HG02970 (cell line): ENCODE results near the gene RPS6KA1.
"Not testable (repeated sequence)": the region's sequence is repeated elsewhere in the genome, so short reads cannot be mapped to it uniquely, and the experiment has no call there.

Experiments used
- ATAC-seq: cut with Tn5 transposase; IDR thresholded peaks from one replicate; pipeline ENCODE4 v1.9.1; 2021; ENCODE audit warnings: mild to moderate bottlenecking, moderate library complexity, moderate number of reproducible peaks; ENCODE audit not compliant: unreplicated experiment, low FRiP score

RPS6KA1 gene

DNA sequence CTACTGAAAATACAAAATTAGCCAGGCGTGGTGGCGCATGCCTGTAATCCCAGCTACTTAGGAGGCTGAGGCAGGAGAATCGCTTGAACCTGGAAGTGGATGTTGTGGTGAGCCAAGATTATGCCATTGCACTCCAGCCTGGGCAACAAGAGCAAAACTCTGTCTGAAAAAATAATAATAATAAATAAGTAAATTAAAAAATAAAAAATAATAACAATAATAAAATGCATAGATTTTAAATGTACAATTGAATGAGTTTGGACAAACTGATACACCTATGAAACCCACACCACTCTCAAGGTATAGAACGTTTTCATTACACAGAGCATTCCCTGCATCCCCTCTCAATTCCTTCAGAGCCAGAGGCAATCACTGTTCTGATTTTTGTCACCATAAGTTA, 55.0 kb downstream of the RPS6KA1 start:
- ATAC-seq: not testable (repeated sequence)

- ATAC-seq: no peak
These were observed 55.9 kb downstream of the RPS6KA1 start for GRCh38 chr1:26585471-26585870.

DNA sequence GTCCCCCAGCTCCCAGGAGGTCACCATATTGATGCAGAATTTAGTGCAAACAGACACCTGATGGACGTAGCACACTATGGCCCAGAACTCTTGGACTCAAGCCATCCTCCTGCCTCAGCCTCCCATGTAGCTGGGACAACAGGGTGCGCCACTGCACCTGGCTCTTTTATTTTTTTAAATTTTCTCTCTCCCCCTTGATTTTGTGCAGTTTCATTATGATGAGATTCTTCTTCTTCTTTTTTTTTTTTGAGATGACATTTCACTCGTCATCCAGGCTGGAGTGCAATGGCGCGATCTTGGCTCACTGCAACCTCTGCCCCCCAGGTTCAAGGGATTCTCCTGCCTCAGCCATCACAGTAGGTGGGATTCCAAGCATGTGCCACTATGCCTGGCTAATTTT, 63.8 kb downstream of the RPS6KA1 start:
- ATAC-seq: no peak

- ATAC-seq: not testable (repeated sequence)
These were observed 65.0 kb downstream of the RPS6KA1 start for GRCh38 chr1:26594593-26594992.

DNA sequence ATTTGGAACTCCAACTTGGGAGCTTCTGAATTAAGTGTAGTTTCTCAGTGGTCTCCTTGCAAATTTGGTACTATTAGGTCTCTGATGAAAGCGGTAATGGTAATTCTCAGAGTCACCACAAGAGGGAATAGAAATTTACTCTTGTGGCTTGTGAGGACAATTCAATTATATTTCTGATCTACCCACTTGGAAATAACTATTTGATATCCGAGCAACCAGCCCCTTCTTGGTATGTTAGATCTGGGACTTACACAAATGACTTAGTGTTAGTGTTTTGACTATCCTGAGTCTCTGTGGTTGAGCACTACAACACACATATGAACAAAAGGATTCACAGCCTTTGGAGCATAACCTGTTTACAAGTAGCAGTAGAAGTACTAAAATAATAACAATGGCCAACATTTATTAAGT, 68.1 kb downstream of the RPS6KA1 start:
- ATAC-seq: no peak

GRCh38 chr1:26598890-26599289, 69.3 kb downstream of the RPS6KA1 start:
- ATAC-seq: no peak

DNA sequence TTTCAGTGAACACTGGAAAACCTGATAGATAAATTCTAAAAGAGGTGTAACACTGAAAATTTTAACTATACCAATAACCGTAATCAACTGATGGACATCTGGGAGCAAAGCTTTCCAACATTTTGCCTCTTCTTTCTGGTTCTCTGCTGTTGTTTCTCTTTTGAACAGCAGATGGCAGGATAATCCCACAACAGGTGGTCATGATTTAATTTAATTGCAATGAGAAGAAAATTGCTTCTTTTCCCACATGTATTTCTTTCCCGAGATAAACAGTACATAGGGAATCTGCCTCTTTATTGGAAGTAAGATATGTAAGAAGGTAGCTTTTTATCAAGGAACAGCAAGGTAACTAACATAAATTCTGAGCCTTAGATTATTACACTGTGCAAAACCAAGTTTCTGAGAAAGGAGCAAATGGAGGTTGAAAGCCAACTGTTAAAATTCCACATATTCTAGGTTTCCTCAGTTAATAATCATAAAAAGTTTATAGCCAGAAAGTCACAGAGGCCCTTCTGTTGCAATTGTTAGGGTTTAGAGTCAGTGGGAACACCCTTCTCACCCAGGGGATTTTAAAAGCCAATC, 72.9 kb downstream of the RPS6KA1 start:
- no peak for ATAC-seq

DNA sequence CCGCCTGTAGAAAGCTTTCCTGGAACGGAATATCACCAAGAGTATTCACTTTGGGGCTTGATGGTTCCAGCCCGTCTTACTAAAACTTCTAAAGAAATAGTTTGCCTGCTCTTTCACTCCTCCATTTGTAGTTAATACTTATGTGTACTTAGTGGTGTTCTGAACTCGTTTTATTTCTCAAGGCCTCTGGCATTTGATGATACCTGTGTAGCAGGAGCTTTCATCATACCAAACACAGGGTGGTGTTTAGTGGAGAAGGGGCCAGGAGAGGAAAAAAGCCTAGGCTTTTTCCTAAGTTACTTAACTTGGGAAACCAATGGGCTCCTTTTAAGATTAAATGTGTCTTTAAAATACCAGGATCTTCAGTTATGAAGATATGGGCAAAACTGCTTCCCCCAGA, 74.3 kb downstream of the RPS6KA1 start:
- ATAC-seq: no peak

GRCh38 chr1:26607186-26607585, 77.6 kb downstream of the RPS6KA1 start:
- ATAC-seq: no peak

DNA sequence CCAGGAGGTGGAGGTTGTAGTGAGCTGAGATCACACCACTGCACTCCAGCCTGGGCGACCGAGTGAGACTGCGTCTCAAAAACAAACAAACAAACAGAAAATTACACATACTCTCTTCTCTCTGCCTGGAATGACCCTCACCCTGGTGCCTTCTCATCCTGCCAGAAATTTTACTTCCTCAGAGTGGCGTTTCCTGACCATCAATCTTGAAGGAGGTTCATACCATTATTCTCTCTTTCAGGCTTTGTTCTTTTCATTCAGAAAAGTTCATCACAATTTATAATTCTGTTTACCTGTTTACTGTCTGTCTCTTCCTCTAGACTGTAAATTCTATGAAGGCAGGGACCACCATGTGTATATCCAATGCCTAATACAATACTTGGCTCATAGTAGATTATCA, 79.3 kb downstream of the RPS6KA1 start:
- ATAC-seq: no peak

DNA sequence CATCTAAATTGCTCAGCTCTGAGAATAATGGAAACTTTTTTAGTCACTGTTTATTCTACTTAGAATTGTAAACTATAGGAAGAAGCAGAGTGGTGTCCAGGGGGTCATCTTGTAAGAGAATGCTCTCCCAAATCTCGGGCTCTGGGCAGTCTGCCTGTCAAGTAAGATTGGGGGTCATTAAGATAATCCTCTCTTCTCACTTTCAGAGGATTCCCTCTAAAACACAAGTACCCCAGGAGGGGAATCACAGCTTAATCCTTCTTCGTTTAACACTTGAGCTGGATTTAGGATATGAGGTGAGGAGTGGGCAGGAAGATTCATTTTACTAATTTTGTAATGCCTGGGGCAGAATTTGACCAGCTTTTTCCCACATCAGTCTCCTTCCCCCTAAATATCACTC, 81.2 kb downstream of the RPS6KA1 start:
- no peak for ATAC-seq

DNA sequence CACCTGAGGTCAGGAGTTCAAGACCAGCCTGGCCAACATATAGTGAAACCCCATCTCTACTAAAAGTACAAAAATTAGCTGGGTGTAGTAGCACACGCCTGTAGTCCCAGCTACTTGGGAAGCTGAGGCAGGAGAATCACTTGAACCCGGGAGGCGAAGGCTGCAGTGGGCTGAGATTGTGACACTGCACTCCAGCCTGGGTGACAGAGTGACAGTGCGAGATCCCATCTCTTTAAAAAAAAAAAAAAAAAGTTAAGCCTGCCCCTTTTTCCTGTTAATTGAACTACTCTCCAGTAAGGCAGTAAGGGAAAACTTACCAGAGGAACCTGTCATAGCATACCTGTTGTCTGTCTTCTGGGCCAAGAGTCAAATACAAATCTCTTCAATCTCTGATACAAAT, 83.1 kb downstream of the RPS6KA1 start:
- ATAC-seq: not testable (repeated sequence)

GRCh38 chr1:26614655-26615411, 85.3 kb downstream of the RPS6KA1 start:
- no peak for ATAC-seq

GRCh38 chr1:26616881-26617280, 87.3 kb downstream of the RPS6KA1 start:
- no peak for ATAC-seq

GRCh38 chr1:26618561-26618960, 89.0 kb downstream of the RPS6KA1 start:
- no peak for ATAC-seq
